A673 (cell line): Measurements from ENCODE around the gene LRRC17.

Experiments
- CTCF ChIP-seq: fragments of 300-800, 200-600 bp; sonication (generic); conservative IDR thresholded peaks from 2 replicates; pipeline ENCODE4 v1.5.1; 2017; ENCODE audit warnings: low read depth, mild to moderate bottlenecking, antibody characterized with exemption, low read length, moderate library complexity, mixed read lengths
- EZH2 ChIP-seq: fragments of 200-600 bp; sonication (generic); IDR thresholded peaks from 2 replicates; pipeline ENCODE4 v1.6.1; 2017; ENCODE audit warnings: borderline replicate concordance, low read depth, mild to moderate bottlenecking, mixed read lengths, antibody characterized with exemption, low read length; ENCODE audit not compliant: poor library complexity, severe bottlenecking

DNA sequence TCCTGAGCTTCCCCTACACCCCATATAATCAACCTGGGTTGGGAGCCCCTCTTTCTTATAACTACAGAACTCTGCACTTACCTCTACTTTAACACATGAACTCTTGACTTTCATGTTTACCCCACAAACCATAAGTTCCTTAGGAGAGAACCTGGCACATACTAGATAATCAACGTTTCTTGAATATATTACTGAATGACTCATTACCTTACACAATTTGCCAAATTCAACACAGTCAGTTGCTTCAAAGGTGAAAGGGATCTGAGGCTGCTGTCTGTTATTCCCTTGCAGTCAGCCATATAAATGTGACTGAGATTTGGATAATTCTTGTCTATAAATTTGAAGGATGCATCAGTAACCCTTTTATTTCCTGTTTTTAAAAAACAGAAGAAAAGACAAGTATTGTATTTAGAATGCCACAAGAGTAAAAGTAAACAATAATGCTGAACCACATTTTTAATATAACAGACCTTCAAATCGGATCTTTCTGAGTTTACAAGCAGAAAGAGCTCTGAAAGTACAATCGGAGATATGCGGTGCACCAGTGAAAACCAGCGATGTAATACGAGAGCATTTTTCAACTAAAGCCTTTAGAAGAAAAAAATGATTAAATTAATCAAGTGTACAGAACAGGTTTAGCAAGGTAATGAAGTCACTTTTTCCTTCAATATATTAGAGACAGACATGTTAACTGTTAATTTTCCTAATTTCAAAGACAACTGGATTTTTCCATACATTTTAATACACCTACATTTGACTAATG lies 29.5 kb upstream of the LRRC17 start:
- TF ChIP-seq CTCF, result no peak
- TF ChIP-seq EZH2, result no peak
